Iris pigment epithelial cell (primary cell): ENCODE results near the gene GRIN2A.

Experiments used
- DNase-seq: peaks from one replicate; pipeline ENCODE4 v3.0.0-alpha.2; 2011; ENCODE audit warnings: low read depth

Gene GRIN2A

DNA sequence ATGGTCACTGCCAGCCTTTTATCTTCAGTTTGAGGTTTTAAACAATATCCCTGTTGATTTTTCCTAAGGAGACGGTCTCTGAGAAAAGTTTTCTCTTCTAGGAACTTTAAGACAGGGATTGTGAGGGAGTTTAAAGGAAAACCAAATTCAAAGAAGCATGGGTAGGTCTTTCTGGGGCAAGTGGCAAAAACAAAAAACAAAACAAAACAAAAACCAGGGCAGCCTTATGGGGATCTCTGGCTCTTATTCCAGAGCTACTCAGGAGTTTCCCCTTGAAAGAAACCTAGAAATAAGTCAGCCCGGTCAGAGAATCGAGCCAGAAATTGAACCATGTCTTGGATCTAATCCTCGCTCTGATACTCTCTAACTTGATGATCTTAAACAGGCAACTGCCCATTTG, 424.5 kb downstream of the GRIN2A start:
- no peak for DNase-seq

DNA sequence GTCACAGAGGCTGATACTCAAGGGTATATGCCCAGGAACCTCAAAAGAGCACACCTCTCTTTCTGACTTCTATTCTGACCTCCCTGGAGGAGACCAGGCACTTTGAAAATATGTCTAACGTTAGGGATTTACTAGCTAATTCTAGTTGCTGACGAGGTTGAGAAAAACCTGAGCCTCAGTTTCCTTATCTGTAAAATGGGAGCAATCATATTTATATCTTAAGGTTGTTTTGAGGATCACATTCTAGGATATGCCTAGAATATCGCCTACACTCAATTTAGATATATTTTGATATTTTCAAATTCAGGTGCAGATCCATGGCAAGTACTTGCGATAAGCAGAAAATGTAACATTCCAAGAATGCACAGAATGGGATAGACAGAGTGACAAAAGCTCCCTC, 425.8 kb downstream of the GRIN2A start:
- DNase-seq, result no peak

DNA sequence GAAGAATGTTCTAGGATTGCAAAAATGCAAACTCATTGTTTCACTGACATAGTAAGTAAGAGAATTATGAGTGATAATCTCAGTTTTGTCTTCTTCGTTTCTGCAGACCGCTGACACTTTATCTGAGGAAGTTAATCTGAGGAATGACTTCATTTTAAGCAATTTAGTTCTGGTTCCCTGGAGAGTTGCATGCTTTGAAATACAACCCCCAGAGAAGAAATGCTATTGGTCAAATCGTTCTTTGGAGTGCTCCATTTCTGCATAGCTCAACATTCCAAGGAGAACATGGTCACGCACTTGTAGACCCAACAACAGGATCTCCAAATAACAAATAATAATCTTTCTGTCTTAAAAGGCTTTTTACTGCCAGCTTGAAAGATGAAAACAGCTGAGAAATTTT, 427.1 kb downstream of the GRIN2A start:
- DNase-seq, result peak; percentile 1

DNA sequence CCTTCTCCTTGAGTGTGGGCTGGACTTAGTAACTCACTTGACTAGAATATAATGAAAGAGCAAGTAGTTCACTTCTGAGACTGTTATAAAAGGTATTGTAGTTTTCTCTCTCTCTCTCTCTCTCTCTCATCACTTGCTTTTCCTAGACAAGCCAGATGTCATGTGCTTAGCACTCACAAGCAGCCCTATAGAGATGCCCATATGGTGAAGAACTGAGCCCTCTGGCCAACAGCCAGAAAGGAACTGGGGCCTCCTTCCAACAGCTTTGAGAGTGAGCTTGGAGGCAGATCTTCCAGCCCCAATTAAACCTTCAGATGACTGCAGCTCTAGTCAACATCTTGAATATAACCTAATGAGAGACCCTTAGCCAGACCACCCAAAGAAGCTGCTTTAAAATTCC, 440.5 kb downstream of the GRIN2A start:
- no peak for DNase-seq

DNA sequence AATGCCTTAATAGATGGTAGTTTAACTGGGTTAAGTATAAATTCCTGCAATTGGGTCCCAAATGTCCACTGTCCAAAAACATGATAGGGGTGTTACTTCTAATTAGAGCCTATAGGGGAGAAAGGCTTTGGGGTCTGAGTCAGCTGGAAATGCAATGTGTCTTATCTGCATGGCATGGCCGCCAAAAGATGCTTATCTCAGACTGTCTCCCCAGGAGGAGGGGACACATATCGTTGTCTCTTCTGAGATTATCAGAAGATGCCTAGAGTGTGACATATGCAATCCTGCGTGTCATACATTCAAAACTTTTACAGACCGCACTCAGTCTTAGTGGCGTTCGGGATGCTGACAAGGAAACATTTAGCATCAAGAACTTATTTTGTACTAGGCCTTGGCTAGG, 442.9 kb downstream of the GRIN2A start:
- DNase-seq, result no peak

DNA sequence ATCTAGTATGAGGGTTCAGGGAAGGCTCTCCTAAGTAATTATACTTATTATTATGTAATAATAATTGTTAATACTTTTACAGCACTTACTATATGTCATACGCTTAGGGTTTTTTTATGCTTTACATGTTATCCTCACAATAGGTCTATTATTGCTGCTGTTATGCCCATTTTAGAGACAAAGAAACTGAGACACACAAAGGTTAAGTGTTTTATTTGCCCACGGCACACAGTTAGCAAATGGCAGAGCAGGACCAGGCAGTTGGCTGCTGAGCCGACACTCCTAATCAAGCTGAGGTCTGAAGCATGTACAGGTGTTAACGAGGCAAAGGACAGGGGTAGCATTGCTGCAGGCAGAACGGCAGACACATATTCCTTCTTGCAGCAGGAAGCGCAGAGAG, 443.5 kb downstream of the GRIN2A start:
- no peak for DNase-seq

DNA sequence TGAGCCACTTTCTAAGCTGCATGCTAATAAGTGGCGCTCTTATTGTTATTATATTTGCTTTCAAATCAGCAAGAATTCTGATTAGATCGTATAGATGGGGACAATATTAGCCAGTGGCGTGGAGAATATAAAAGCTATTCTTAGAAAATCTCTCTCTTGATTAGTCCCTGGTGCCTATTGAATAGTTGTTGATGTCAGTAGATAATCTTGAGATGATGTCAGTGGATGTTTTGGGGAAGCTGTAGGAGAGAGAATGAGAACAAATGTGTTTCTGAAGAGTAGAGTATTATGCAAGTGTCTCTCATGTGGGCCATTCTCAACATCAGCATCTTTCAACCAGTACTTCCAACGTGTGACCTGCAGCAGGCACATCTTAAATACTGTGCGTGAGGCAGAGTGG, 445.7 kb downstream of the GRIN2A start:
- DNase-seq, result no peak

DNA sequence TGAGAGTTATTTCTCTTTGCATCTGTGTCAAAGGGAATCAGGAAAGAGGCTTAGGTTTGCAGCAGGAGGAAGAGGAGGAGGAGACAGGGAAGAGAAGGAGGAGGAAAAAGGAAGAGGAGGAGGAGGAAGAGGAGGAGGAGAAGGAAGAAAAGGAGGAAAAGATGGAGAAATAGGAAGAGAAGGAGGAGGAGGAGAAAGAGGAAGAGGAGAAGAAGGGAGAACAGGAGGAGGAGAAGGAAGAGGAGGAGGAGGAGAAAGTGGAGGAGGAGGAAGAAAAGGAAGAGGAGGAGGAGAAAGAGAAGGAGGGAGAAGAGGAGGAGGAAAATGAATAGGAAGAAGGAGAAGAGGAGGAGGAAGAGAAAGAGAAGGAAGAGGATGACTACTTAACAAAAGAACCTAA, 459.1 kb downstream of the GRIN2A start:
- DNase-seq, result no peak

DNA sequence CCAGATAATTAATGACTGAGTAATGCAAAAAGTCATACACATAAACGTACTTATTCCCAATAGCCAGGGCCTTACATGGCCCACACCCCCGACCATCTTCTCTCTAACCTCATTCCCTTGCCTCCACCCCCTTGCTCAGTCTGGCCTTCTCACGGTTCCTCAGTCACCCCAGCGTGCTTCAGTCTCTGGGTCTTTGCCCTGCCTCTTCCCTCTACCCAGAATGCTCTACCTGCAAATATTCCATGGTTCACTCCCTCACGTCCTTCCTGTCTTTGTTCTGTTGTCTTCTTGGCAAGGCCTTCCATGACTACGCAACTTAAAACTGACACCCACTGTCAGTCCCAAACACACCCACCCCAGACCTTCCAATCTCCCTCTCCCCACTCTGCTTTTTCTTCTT, 468.3 kb downstream of the GRIN2A start:
- no peak for DNase-seq

DNA sequence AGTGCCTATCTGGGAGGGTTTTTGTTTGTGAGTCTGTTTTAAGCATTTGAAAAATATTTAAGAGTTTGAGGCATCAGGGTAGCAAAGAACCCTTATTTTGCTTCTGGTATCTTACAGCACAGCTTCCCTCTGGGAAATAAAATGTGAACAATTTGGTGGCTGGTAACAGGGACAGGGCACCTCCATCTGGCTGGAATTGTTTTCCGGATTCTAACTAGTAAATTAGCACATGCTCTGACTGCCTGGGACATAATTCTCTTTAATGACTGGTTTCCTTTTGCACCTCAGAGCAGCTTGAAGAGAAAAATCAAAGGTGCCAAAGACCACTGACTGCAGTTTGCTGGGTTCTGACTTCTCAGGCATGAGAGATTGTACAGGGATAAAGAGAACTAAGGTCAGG, 469.1 kb downstream of the GRIN2A start:
- no peak for DNase-seq

DNA sequence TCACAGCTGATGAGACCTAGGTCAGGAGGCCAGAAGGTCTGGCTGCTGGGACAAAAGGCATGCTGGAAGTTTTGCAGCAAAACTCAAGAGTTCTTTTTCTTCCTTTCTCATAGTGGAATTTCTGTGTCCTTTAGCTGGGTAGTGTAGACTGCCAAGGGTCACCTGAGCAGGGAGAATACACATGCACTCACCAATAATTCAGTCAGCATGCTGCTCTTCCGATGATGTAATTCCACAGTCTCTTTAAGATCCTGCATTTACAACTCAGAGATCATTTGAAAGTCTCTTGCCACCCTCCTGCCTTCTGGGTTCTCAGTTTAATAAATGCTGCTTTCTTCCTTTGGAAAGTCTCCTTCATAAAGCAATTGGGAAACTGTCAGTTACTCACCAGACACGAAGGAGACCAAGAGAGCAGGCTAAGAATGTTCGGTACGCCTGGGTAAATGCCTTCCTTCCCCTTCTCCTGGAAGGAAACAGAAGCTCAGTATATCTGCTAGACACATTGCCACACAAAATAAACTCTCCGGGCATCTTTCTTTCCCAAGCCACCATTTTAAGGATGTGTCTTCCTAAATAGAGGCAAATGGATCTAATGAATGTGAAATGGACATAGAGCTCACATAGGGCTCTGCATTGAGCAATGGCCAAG, 473.1 kb downstream of the GRIN2A start:
- no peak for DNase-seq

DNA sequence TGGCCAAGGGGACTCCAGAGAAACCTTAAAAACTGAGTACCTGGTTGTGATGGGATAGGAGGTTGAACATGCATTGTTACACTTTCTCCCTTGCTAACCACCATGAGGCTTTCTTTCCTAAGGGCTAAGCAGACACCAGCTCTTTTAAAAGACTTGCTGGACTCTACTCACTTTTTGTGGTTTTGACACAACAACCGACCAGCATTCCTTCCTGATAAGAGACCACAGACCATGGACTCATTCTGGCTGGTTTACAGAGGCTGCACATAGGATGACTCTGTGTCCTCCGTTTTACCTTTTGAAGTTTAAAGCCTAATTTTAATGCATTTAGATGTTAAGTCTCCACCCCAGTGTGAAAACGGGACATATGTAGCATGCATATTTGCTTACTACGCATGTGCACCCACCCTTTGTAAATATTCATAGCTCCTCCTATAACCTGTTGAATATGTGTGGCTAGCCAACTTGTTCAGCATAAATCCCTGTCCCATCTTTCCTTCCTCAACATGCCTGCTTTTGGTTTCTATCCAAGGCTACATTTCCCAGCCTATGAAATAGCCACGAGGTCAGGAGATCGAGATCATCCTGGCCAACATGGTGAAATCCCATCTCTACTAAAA, 475.9 kb downstream of the GRIN2A start:
- DNase-seq, result peak; percentile 33

DNA sequence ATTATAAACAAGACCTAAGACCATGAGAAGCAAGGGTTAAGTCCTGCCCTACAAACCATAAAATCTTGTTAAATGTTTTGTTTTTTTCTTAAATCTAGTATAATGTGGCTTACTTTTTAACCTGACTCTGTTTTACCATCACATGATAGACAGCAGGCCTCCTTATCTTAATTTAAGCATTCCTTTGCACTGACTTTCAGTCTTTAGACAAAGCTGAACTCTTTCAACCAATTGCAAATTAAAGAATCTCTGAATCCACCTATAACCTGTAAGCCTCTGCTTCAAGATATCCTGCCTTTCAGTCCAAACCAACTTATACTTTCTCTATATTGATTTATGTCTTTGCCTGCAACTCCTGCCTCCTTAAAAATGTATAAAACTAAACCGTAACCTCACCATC, 478.5 kb downstream of the GRIN2A start:
- DNase-seq, result no peak
